H1 (cell line): ENCODE measurements around the gene CEMIP2. TPM values are rescaled to one million over a fixed set of nuclear protein-coding genes. Genes with fewer than 3 reads are reported as not detected.
A peak's percentile ranks its signal among the peaks of the same experiment; 100 is the strongest.

Experiments used
- CTCF ChIA-PET: fragments of 300-600 bp; sonication (Branson Sonifier 250); formaldehyde crosslinking; loops from one replicate; lab custom pipeline; 2021; ENCODE audit not compliant: partially characterized antibody; lab: Charles Lee
- POLR2A ChIA-PET: fragments of 300-600 bp; sonication (Branson Sonifier 250); formaldehyde crosslinking; loops from one replicate; lab custom pipeline; 2021; ENCODE audit warnings: inconsistent platforms; ENCODE audit not compliant: partially characterized antibody; lab: Charles Lee
- DNase-seq, 2 experiments: peaks; one replicate each; pipeline versions ENCODE4 v3.0.0 to v3.0.0-alpha.2; 2010 to 2022; ENCODE audit warnings: low spot score in 2 of 2, low read depth in 1 of 2, mixed read lengths in 1 of 2
- FAIRE-seq: peaks from 2 replicates; lab custom pipeline; 2011; peaks lifted over from hg19 to GRCh38; lab: Jason Lieb, UNC
- H2AFZ ChIP-seq: 2 replicates; pipeline ENCODE4 v1.8.1; 2012; ENCODE audit warnings: low read length, inconsistent platforms
- H2AK5ac ChIP-seq: 2 replicates; pipeline ENCODE4 v1.6.1; 2013; ENCODE audit warnings: low read depth, low read length
- H2BK120ac ChIP-seq: replicated peaks from 2 replicates; pipeline ENCODE3; 2013; ENCODE audit warnings: low read depth, low read length, inconsistent platforms
- H2BK12ac ChIP-seq: 2 replicates; pipeline ENCODE4 v1.6.1; 2013; ENCODE audit warnings: low read depth, low read length
- H2BK15ac ChIP-seq: 2 replicates; pipeline ENCODE4 v1.6.1; 2013; ENCODE audit warnings: low read length
- H2BK20ac ChIP-seq: 2 replicates; pipeline ENCODE4 v1.6.1; 2013; ENCODE audit warnings: low read length
- H2BK5ac ChIP-seq: 2 replicates; pipeline ENCODE4 v1.6.1; 2013; ENCODE audit warnings: low read depth, low read length
- H3K14ac ChIP-seq: 2 replicates; pipeline ENCODE4 v1.6.1; 2013; ENCODE audit warnings: inconsistent platforms; ENCODE audit not compliant: insufficient read length
- H3K18ac ChIP-seq: 2 replicates; pipeline ENCODE4 v1.6.1; 2013; ENCODE audit warnings: low read length; ENCODE audit errors: extremely low read depth
- H3K23ac ChIP-seq: 2 replicates; pipeline ENCODE4 v1.6.1; 2013; ENCODE audit warnings: inconsistent platforms; ENCODE audit not compliant: insufficient read length
- H3K23me2 ChIP-seq: 2 replicates; pipeline ENCODE4 v1.6.1; 2013; ENCODE audit warnings: low read depth, low read length
- H3K27ac ChIP-seq: 2 replicates; pipeline ENCODE4 v1.6.1; 2011; ENCODE audit warnings: low read depth, low read length, inconsistent platforms
- H3K27me3 ChIP-seq, 4 experiments: replicated peaks in 1 of 4; 1 replicate in 1 of 4; 2 replicates in 3 of 4; pipeline versions ENCODE4 v1.6.1 to v1.8.1; 2011 to 2013; ENCODE audit warnings: low read length in 3 of 4, mild to moderate bottlenecking in 3 of 4, inconsistent platforms in 2 of 4, mixed read lengths in 2 of 4, moderate library complexity in 1 of 4; ENCODE audit not compliant: control insufficient read depth in 3 of 4, insufficient read depth in 3 of 4; ENCODE audit errors: extremely low read depth in 1 of 4
- H3K36me3 ChIP-seq, 4 experiments: 2 replicates each; pipeline versions ENCODE4 v1.6.1 to v1.8.1; 2011 to 2013; ENCODE audit warnings: mild to moderate bottlenecking in 4 of 4, low read length in 3 of 4, moderate library complexity in 2 of 4, control low read depth in 1 of 4, inconsistent platforms in 1 of 4; ENCODE audit not compliant: insufficient read depth in 4 of 4, control insufficient read depth in 2 of 4
- H3K4ac ChIP-seq: replicated peaks from 2 replicates; pipeline ENCODE3; 2013; ENCODE audit warnings: low read length, low read depth, mixed read lengths, inconsistent platforms; ENCODE audit not compliant: insufficient read length
- H3K4me1 ChIP-seq, 4 experiments: replicated peaks in 1 of 4; 1 replicate in 1 of 4; 2 replicates in 3 of 4; pipeline versions ENCODE4 v1.6.1 to v1.8.1; 2011 to 2013; ENCODE audit warnings: low read length in 3 of 4, inconsistent platforms in 2 of 4, mixed read lengths in 1 of 4; ENCODE audit not compliant: insufficient read depth in 4 of 4, control insufficient read depth in 3 of 4
- H3K4me2 ChIP-seq, 2 experiments: 2 replicates each; pipeline versions ENCODE4 v1.6.1 to v1.8.1; 2011 to 2013; ENCODE audit warnings: low read depth in 2 of 2, low read length in 2 of 2, control low read depth in 1 of 2, inconsistent platforms in 1 of 2, mild to moderate bottlenecking in 1 of 2; ENCODE audit not compliant: insufficient read depth in 1 of 2
- H3K4me3 ChIP-seq, 4 experiments: fragments of 200-600, 300-600 bp in 1 of 4; sonication (generic), shearing (Covaris generic), sonication (Bioruptor Twin) in 1 of 4; 2 replicates each; pipeline versions ENCODE4 v1.5.1 to v1.8.1; 2011 to 2016; ENCODE audit warnings: low read length in 4 of 4, low read depth in 3 of 4, control low read depth in 2 of 4, inconsistent platforms in 2 of 4, mild to moderate bottlenecking in 2 of 4, mixed read lengths in 1 of 4, moderate library complexity in 1 of 4; ENCODE audit not compliant: insufficient read depth in 2 of 4; ENCODE audit errors: extremely low read depth in 1 of 4
- H3K56ac ChIP-seq: replicated peaks from 2 replicates; pipeline ENCODE3; 2013; ENCODE audit warnings: low read depth, mild to moderate bottlenecking, mixed read lengths, low read length, inconsistent platforms; ENCODE audit not compliant: insufficient read length
- H3K79me1 ChIP-seq: 2 replicates; pipeline ENCODE4 v1.6.1; 2013; ENCODE audit warnings: low read depth, low read length, control low read depth
- H3K79me2 ChIP-seq, 2 experiments: 2 replicates each; pipeline versions ENCODE4 v1.6.1 to v1.8.1; 2012 to 2013; ENCODE audit warnings: low read length in 2 of 2, mild to moderate bottlenecking in 2 of 2, inconsistent platforms in 1 of 2; ENCODE audit not compliant: insufficient read depth in 2 of 2, control insufficient read depth in 1 of 2
- H3K9ac ChIP-seq, 4 experiments: replicated peaks in 1 of 4; 1 replicate in 1 of 4; 2 replicates in 3 of 4; pipeline versions ENCODE4 v1.6.1 to v1.8.1; 2011 to 2013; ENCODE audit warnings: low read depth in 3 of 4, low read length in 3 of 4, control low read depth in 2 of 4, mild to moderate bottlenecking in 2 of 4, moderate library complexity in 2 of 4, inconsistent platforms in 1 of 4; ENCODE audit errors: extremely low read depth in 1 of 4
- H3K9me3 ChIP-seq, 2 experiments: 2 replicates each; pipeline versions ENCODE4 v1.6.1 to v1.8.1; 2012 to 2013; ENCODE audit warnings: mild to moderate bottlenecking in 2 of 2, moderate library complexity in 2 of 2, control low read depth in 1 of 2, inconsistent platforms in 1 of 2, low read depth in 1 of 2, low read length in 1 of 2, mixed read lengths in 1 of 2; ENCODE audit not compliant: insufficient read depth in 2 of 2
- H4K20me1 ChIP-seq, 2 experiments: replicated peaks in 1 of 2; 2 replicates each; pipeline versions ENCODE3 to v1.8.1; 2011 to 2013; ENCODE audit warnings: inconsistent platforms in 2 of 2, low read length in 2 of 2, mild to moderate bottlenecking in 1 of 2; ENCODE audit not compliant: insufficient read depth in 2 of 2, control insufficient read depth in 1 of 2
- H4K5ac ChIP-seq: 2 replicates; pipeline ENCODE4 v1.6.1; 2013; ENCODE audit warnings: low read length, low read depth, mixed read lengths, inconsistent platforms; ENCODE audit not compliant: insufficient read length
- H4K8ac ChIP-seq: 2 replicates; pipeline ENCODE4 v1.8.0; 2013; ENCODE audit warnings: mild to moderate bottlenecking, moderate library complexity, low read length, inconsistent platforms; ENCODE audit not compliant: insufficient read depth; ENCODE audit errors: extremely low read depth
- H4K91ac ChIP-seq: replicated peaks from 2 replicates; pipeline ENCODE3; 2013; ENCODE audit warnings: low read length, mixed read lengths, inconsistent platforms; ENCODE audit not compliant: insufficient read length
- CHD1 ChIP-seq: IDR thresholded peaks from 2 replicates; pipeline ENCODE4 v1.6.1; 2012; ENCODE audit warnings: low read depth, low read length, improper control_type of control experiment
- CTCF ChIP-seq, 3 experiments: IDR thresholded peaks; 1 replicate in 2 of 3; 2 replicates in 1 of 3; pipeline versions ENCODE4 v1.5.1 to v1.6.1; 2011; ENCODE audit warnings: low read length in 3 of 3, mild to moderate bottlenecking in 3 of 3, inconsistent platforms in 2 of 3, low read depth in 1 of 3, moderate library complexity in 1 of 3; ENCODE audit not compliant: insufficient read depth in 1 of 3; ENCODE audit errors: control extremely low read depth in 1 of 3
- JUND ChIP-seq: IDR thresholded peaks from 2 replicates; pipeline ENCODE4 v1.6.1; 2011; ENCODE audit warnings: mild to moderate bottlenecking, improper control_type of control experiment, low read length
- MAX ChIP-seq: IDR thresholded peaks from 2 replicates; pipeline ENCODE4 v1.6.1; 2012; ENCODE audit warnings: inconsistent platforms
- RAD21 ChIP-seq, 2 experiments: IDR thresholded peaks in 1 of 2; conservative IDR thresholded peaks in 1 of 2; 2 replicates each; pipeline ENCODE4 v1.6.1; 2011; ENCODE audit warnings: low read depth in 2 of 2, low read length in 2 of 2, improper control_type of control experiment in 1 of 2, inconsistent platforms in 1 of 2, mild to moderate bottlenecking in 1 of 2, moderate library complexity in 1 of 2
- TCF12 ChIP-seq: IDR thresholded peaks from 2 replicates; pipeline ENCODE4 v1.6.1; 2011; ENCODE audit warnings: low read depth, mild to moderate bottlenecking, low read length
- WGBS, 2 experiments: shearing (Covaris generic) in 1 of 2; methylation state at CpG; one replicate each; pipeline versions ENCODE4 v1.1.6 to v1.1.7; 2013 to 2015; ENCODE audit warnings: low lambda C conversion rate in 2 of 2, mixed read lengths in 2 of 2, inconsistent platforms in 1 of 2, low coverage in 1 of 2, missing lambda C conversion rate in 1 of 2; ENCODE audit not compliant: insufficient replicate concordance in 2 of 2, insufficient coverage in 1 of 2, insufficient read length in 1 of 2; ENCODE audit errors: extremely low coverage in 1 of 2, missing lambda C conversion rate in 1 of 2; 5-methylcytosine and 5-hydroxymethylcytosine counted together
- polyA plus RNA-seq, 7 experiments: library from polyadenylated mRNA; depleted of rRNA in 3 of 7; stranded (reverse) in 5 of 7; unstranded in 2 of 7; fragments of >200 nt in 5 of 7; fragments of 200-250 nt in 2 of 7; gene quantifications; 1 replicate in 5 of 7; 2 replicates in 1 of 7; 4 replicates in 1 of 7; pipeline versions ENCODE4 v1.2.1 to v1.2.3, GENCODE V29; 2011 to 2013; ENCODE audit warnings: missing spikeins in 2 of 7, mixed read lengths in 2 of 7
- total RNA-seq: library from RNA; stranded (reverse); fragmentation: NEBNext Ultra II Directional; extraction: Animal tissue kit (Norgen Biotek cat#: 25700); gene quantifications from 2 replicates; pipeline ENCODE4 v1.2.1, GENCODE V29; 2021

Gene CEMIP2
- total and polyA plus RNA-seq, 2 of the 8 experiments (the other 6 are each of a cell fraction or from before 2014, with no cell fraction given): 25.2 to 52.1 TPM

- H3K9ac ChIP-seq: peak overlapping the region in 1 of 4 experiments; percentile 20; a peak in 1 of 7 replicates
- WGBS, 2 experiments: 42% methylated on average over 9 of the region's 9 CpGs; no CpG with 5 or more reads in 1 of the 2 experiments
- no peak overlapping the region for H4K91ac ChIP-seq
- H4K5ac ChIP-seq: no peak overlapping the region
- no peaks in the 10 kb centered on the region for H3K27me3 ChIP-seq
- H3K18ac ChIP-seq: 0 out of 2 replicates have a peak overlapping the region, but pooled peaks have one; percentile 10
- no peak overlapping the region; a peak in 1 of 4 replicates for H3K4me2 ChIP-seq
- no peaks in the 10 kb centered on the region for H3K9me3 ChIP-seq
- no peak overlapping the region for H3K23ac ChIP-seq
- H4K8ac ChIP-seq: no peak overlapping the region
- no peak overlapping the region for H2BK15ac ChIP-seq
- H3K4me3 ChIP-seq: 0 out of 8 replicates have a peak overlapping the region, but pooled peaks of 1 of the 4 experiments have one; percentile 0
- peaks cover 4% of the 10 kb centered on the region; the same call in 1 of the 2 replicates for H3K79me1 ChIP-seq
- H2AFZ ChIP-seq: no peak overlapping the region
- H3K4me1 ChIP-seq: peaks cover 0 to 8% (median 5%) of the 10 kb centered on the region in 4 experiments; a peak in 5 of 7 replicates
- no peak overlapping the region for H3K56ac ChIP-seq
- H3K14ac ChIP-seq: no peak overlapping the region
- DNase-seq: peak; percentile 51 to 55
- H3K23me2 ChIP-seq: no peaks in the 10 kb centered on the region
- ChIA-PET POLR2A (interaction anchor here (3.4 kb wide), 1 partner anchor 84 kb away, joined by 14 read pairs; the partner anchor contains the start of gene CEMIP2), CTCF (interaction anchor here (0.7 to 5.2 kb wide), 12 partner anchors 9 to 328 kb away, joined by 3 to 22 read pairs (median 4); no protein-coding TSS in a partner anchor)
- H3K79me2 ChIP-seq: no peaks in the 10 kb centered on the region
- FAIRE-seq: peak; percentile 76
- H2BK5ac ChIP-seq: no peak overlapping the region
- no peak overlapping the region for H2BK120ac ChIP-seq
- H4K20me1 ChIP-seq: peaks cover 0 to 2% of the 10 kb centered on the region in 2 experiments
- TF ChIP-seq CHD1: no peak
- peak; percentile 67 to 73 for TF ChIP-seq RAD21 (IDR thresholded peaks at IDR 0.05 in 1 of 2, conservative IDR thresholded peaks at IDR 0.05 in 1 of 2; ENCODE audit: low read depth in 2 of 2, low read length in 2 of 2)
- peak; percentile 70 for TF ChIP-seq MAX
- TF ChIP-seq CTCF (IDR thresholded peaks at IDR 0.05; ENCODE audit: control extremely low read depth in 1 of 3, insufficient read depth in 1 of 3, low read depth in 1 of 3, low read length in 3 of 3): peak; percentile 25 to 68 (median 65); a peak in 3 of 4 replicates
- TF ChIP-seq JUND: peak; percentile 85
- no peak for TF ChIP-seq TCF12
- H3K4ac ChIP-seq: no peak overlapping the region
- H2AK5ac ChIP-seq: no peak overlapping the region
- peaks cover 2 to 22% (median 7%) of the 10 kb centered on the region in 4 experiments; a peak in 5 of 8 replicates for H3K36me3 ChIP-seq
- H2BK12ac ChIP-seq: no peak overlapping the region
- no peak overlapping the region for H2BK20ac ChIP-seq
- no peak overlapping the region; the same call in 1 of the 2 replicates for H3K27ac ChIP-seq
Measured at GRCh38 chr9:71683598-71684235, 84.6 kb downstream of the CEMIP2 start.
